HCT116 (cell line): ENCODE results near the gene UGT1A7. TPM values are rescaled to one million over a fixed set of nuclear protein-coding genes. Genes with fewer than 3 reads are reported as not detected.

Experiments
- ATAC-seq: fragments of 200-7000 bp; cut with Tn5 transposase; 2 replicates; pipeline ENCODE4 v1.9.1; 2020; ENCODE audit warnings: mild to moderate bottlenecking, moderate library complexity
- BruUV-seq: library from RNA; stranded (reverse); fragments of 400-500 nt; replicated peaks from 2 replicates; lab custom pipeline; 2021; lab: Mats Ljungman, UMichigan
- CTCF ChIA-PET: fragments of 300-600 bp; sonication (Branson Sonifier 250); formaldehyde crosslinking; loops from one replicate; lab custom pipeline; 2021; ENCODE audit warnings: antibody characterized with exemption; lab: Charles Lee
- POLR2A ChIA-PET: fragments of 300-600, 350-600 bp; sonication (Branson Sonifier 250); formaldehyde crosslinking; loops from one replicate; lab custom pipeline; 2021; ENCODE audit warnings: antibody characterized with exemption; lab: Charles Lee
- RAD21 ChIA-PET, 2 experiments: fragments of 300-600 bp; sonication (Branson Sonifier 250); formaldehyde crosslinking; loops; one replicate each; lab custom pipeline; 2023; ENCODE audit warnings: low total read pairs in 2 of 2; ENCODE audit not compliant: uncharacterized antibody in 2 of 2, unreplicated experiment in 2 of 2, low non-redundant PET in 1 of 2; lab: Charles Lee
- DNase-seq: peaks from one replicate; pipeline ENCODE4 v3.0.0-alpha.2; 2010; ENCODE audit warnings: low read depth, low spot score
- H2AFZ ChIP-seq: fragments of 200-600 bp; shearing (Covaris generic), sonication (generic); 2 replicates; pipeline ENCODE4 v1.6.1; 2017; ENCODE audit warnings: low read depth, mixed run types, mixed read lengths, antibody characterized with exemption, low read length; ENCODE audit not compliant: poor library complexity, severe bottlenecking
- H3K27ac ChIP-seq: 2 replicates; pipeline ENCODE4 v1.5.1; 2012; ENCODE audit warnings: low read depth, low read length
- H3K27me3 ChIP-seq: fragments of 200-600 bp; sonication (generic); 2 replicates; pipeline ENCODE4 v1.6.1; 2016; ENCODE audit warnings: mixed run types, low read length, mixed read lengths; ENCODE audit not compliant: insufficient read depth
- H3K36me3 ChIP-seq, 2 experiments: fragments of 200-500 bp in 1 of 2; fragments of 200-600 bp in 1 of 2; sonication (Bioruptor generic) in 1 of 2; sonication (generic) in 1 of 2; 2 replicates each; pipeline versions ENCODE4 v1.5.1 to v1.6.1; 2014 to 2016; ENCODE audit warnings: low read length in 2 of 2, inconsistent platforms in 1 of 2, mixed read lengths in 1 of 2, mixed run types in 1 of 2; ENCODE audit not compliant: insufficient read depth in 2 of 2, control insufficient read depth in 1 of 2
- H3K4me1 ChIP-seq, 2 experiments: fragments of 200-600 bp in 1 of 2; sonication (generic) in 1 of 2; 2 replicates each; pipeline versions ENCODE4 v1.5.1 to v1.6.1; 2012 to 2017; ENCODE audit warnings: low read length in 2 of 2, inconsistent platforms in 1 of 2, mild to moderate bottlenecking in 1 of 2, mixed read lengths in 1 of 2, mixed run types in 1 of 2, moderate library complexity in 1 of 2; ENCODE audit not compliant: insufficient read depth in 2 of 2, control insufficient read depth in 1 of 2
- H3K4me2 ChIP-seq: fragments of 200-600 bp; sonication (generic); 2 replicates; pipeline ENCODE4 v1.6.1; 2017; ENCODE audit warnings: mixed run types, low read length, mixed read lengths
- H3K4me3 ChIP-seq, 2 experiments: fragments of 200-600 bp in 1 of 2; sonication (generic) in 1 of 2; replicated peaks in 1 of 2; 2 replicates each; pipeline ENCODE4 v1.5.1; 2011 to 2016; ENCODE audit warnings: low read length in 2 of 2, control low read depth in 1 of 2, low read depth in 1 of 2, mild to moderate bottlenecking in 1 of 2, mixed read lengths in 1 of 2, mixed run types in 1 of 2
- H3K79me2 ChIP-seq: fragments of 200-600 bp; sonication (generic); 2 replicates; pipeline ENCODE4 v1.6.1; 2017; ENCODE audit warnings: mild to moderate bottlenecking, mixed run types, low read length, moderate library complexity, mixed read lengths; ENCODE audit not compliant: insufficient read depth
- H3K9ac ChIP-seq: fragments of 200-600 bp; sonication (generic); 2 replicates; pipeline ENCODE4 v1.6.1; 2016; ENCODE audit warnings: low read length, mixed read lengths
- H3K9me2 ChIP-seq: fragments of 200-600 bp; sonication (generic), shearing (Covaris generic); 2 replicates; pipeline ENCODE4 v1.6.1; 2017; ENCODE audit warnings: mixed run types, mild to moderate bottlenecking, moderate library complexity; ENCODE audit not compliant: insufficient read depth
- H3K9me3 ChIP-seq, 2 experiments: fragments of 200-500 bp in 1 of 2; fragments of 200-600 bp in 1 of 2; sonication (Bioruptor generic) in 1 of 2; sonication (generic) in 1 of 2; 2 replicates each; pipeline ENCODE4 v1.6.1; 2014 to 2017; ENCODE audit warnings: low read length in 2 of 2, mixed read lengths in 2 of 2, inconsistent platforms in 1 of 2, low read depth in 1 of 2, mild to moderate bottlenecking in 1 of 2, mixed run types in 1 of 2, moderate library complexity in 1 of 2; ENCODE audit not compliant: control insufficient read depth in 1 of 2, insufficient read depth in 1 of 2
- H4K20me1 ChIP-seq: fragments of 200-600 bp; sonication (generic), shearing (Covaris generic); 2 replicates; pipeline ENCODE4 v1.6.1; 2017; ENCODE audit warnings: mixed run types, mild to moderate bottlenecking, moderate library complexity; ENCODE audit not compliant: insufficient read depth
- CBX3 ChIP-seq: IDR thresholded peaks from 2 replicates; pipeline ENCODE4 v1.6.1; 2012; ENCODE audit warnings: low read depth
- CEBPB ChIP-seq: IDR thresholded peaks from 2 replicates; pipeline ENCODE4 v1.6.1; 2012; ENCODE audit warnings: low read depth
- EGR1 ChIP-seq: IDR thresholded peaks from 2 replicates; pipeline ENCODE4 v1.6.1; 2012; ENCODE audit warnings: low read depth
- ELF1 ChIP-seq: IDR thresholded peaks from 2 replicates; pipeline ENCODE4 v1.6.1; 2012; ENCODE audit warnings: low read depth, borderline replicate concordance
- EZH2 ChIP-seq: fragments of 200-600 bp; sonication (generic); IDR thresholded peaks from 2 replicates; pipeline ENCODE4 v1.6.1; 2017; ENCODE audit warnings: antibody characterized with exemption, mixed run types
- POLR2AphosphoS5 ChIP-seq: IDR thresholded peaks from 2 replicates; pipeline ENCODE4 v1.6.1; 2011; ENCODE audit warnings: mild to moderate bottlenecking, low read depth, low read length, moderate library complexity
- SP1 ChIP-seq: IDR thresholded peaks from 2 replicates; pipeline ENCODE4 v1.6.1; 2012; ENCODE audit warnings: low read depth
- SRF ChIP-seq: IDR thresholded peaks from 2 replicates; pipeline ENCODE4 v1.6.1; 2012; ENCODE audit warnings: low read depth
- TCF7L2 ChIP-seq: IDR thresholded peaks from 2 replicates; pipeline ENCODE4 v1.7.0; 2011; ENCODE audit warnings: borderline replicate concordance, inconsistent platforms; ENCODE audit not compliant: insufficient read depth, insufficient read length; ENCODE audit errors: extremely low read depth
- YY1 ChIP-seq: IDR thresholded peaks from 2 replicates; pipeline ENCODE4 v1.6.1; 2011; ENCODE audit warnings: low read length, low read depth, moderate library complexity, mild to moderate bottlenecking; ENCODE audit not compliant: insufficient replicate concordance; ENCODE audit errors: extremely low read depth
- ZFX ChIP-seq: fragments of 450-650 bp; IDR thresholded peaks from 2 replicates; pipeline ENCODE4 v1.6.1; 2017
- intact Hi-C: fragments of 100-400 bp; cut with micrococcal nuclease; formaldehyde crosslinking; loops from 2 replicates; pipeline ENCODE4 v1.10.0; 2022
- total RNA-seq: library from RNA; stranded (reverse); gene quantifications from one replicate; pipeline ENCODE4 v1.2.1, GENCODE V29; 2021; ENCODE audit not compliant: unreplicated experiment
- TF ChIP-seq, protein P1 (sequence below): IDR thresholded peaks from 2 replicates; pipeline ENCODE4 v1.6.1; 2012
- TF ChIP-seq, protein P2 (sequence below), 3 experiments: fragments of 200-600 bp in 1 of 3; sonication (generic) in 1 of 3; IDR thresholded peaks in 2 of 3; conservative IDR thresholded peaks in 1 of 3; 2 replicates each; pipeline ENCODE4 v1.5.1; 2012 to 2017; ENCODE audit warnings: low read depth in 2 of 3, low read length in 2 of 3, antibody characterized with exemption in 1 of 3, borderline replicate concordance in 1 of 3, control low read depth in 1 of 3, mild to moderate bottlenecking in 1 of 3, mixed read lengths in 1 of 3, mixed run types in 1 of 3, moderate library complexity in 1 of 3; ENCODE audit not compliant: insufficient read depth in 1 of 3
- TF ChIP-seq, protein P3 (sequence below): IDR thresholded peaks from 2 replicates; pipeline ENCODE4 v1.6.1; 2011; ENCODE audit warnings: mild to moderate bottlenecking, low read length, moderate library complexity; ENCODE audit not compliant: insufficient replicate concordance; ENCODE audit errors: extremely low read depth
- TF ChIP-seq, protein P4 (sequence below): IDR thresholded peaks from 2 replicates; pipeline ENCODE4 v1.6.1; 2012

The UGT1A7 gene
- total RNA-seq, 1 experiment from 2014 or later: not detected

DNA sequence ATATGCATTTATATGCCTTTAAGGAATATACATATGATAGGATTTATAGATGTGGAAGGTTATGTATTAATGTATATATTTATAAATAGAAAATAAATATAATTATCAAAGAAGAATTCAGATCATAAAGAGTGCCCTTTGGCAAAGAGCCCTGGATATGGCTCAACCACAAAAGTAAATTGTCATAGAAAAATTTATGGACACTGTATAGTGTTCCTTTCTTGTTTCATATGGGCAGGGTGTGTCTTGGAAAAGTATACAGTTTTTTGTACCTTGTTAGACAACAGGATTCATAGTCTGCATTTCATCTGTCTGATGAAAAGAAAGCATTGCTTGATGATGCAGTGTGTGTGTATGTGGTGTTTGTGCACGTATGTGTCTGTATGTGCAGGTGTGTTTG, 2.9 kb downstream of the UGT1A7 start:
- no peaks in the 10 kb centered on the region for H3K9me2 ChIP-seq
- H3K4me3 ChIP-seq: no peak overlapping the region
- H3K36me3 ChIP-seq: no peaks in the 10 kb centered on the region
- RAD21 ChIA-PET: no interaction called here
- no peak overlapping the region for H2AFZ ChIP-seq
- H3K9ac ChIP-seq: no peak overlapping the region
- BruUV-seq: no TSS peak
- no peak overlapping the region for H3K27ac ChIP-seq
- H3K4me1 ChIP-seq: no peaks in the 10 kb centered on the region
- ATAC-seq (no peak), DNase-seq (no peak)
- H3K27me3 ChIP-seq: peaks cover 5% of the 10 kb centered on the region; the same call in 1 of the 2 replicates
- H4K20me1 ChIP-seq: no peaks in the 10 kb centered on the region
- no peaks in the 10 kb centered on the region for H3K79me2 ChIP-seq
- CTCF ChIA-PET: no interaction called here
- TF ChIP-seq, protein P1, sequence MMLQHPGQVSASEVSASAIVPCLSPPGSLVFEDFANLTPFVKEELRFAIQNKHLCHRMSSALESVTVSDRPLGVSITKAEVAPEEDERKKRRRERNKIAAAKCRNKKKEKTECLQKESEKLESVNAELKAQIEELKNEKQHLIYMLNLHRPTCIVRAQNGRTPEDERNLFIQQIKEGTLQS: no peak
- TF ChIP-seq, protein P2, sequence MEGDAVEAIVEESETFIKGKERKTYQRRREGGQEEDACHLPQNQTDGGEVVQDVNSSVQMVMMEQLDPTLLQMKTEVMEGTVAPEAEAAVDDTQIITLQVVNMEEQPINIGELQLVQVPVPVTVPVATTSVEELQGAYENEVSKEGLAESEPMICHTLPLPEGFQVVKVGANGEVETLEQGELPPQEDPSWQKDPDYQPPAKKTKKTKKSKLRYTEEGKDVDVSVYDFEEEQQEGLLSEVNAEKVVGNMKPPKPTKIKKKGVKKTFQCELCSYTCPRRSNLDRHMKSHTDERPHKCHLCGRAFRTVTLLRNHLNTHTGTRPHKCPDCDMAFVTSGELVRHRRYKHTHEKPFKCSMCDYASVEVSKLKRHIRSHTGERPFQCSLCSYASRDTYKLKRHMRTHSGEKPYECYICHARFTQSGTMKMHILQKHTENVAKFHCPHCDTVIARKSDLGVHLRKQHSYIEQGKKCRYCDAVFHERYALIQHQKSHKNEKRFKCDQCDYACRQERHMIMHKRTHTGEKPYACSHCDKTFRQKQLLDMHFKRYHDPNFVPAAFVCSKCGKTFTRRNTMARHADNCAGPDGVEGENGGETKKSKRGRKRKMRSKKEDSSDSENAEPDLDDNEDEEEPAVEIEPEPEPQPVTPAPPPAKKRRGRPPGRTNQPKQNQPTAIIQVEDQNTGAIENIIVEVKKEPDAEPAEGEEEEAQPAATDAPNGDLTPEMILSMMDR (IDR thresholded peaks at IDR 0.05 in 2 of 3, conservative IDR thresholded peaks at IDR 0.05 in 1 of 3; ENCODE audit: borderline replicate concordance in 1 of 3, insufficient read depth in 1 of 3, low read depth in 2 of 3, low read length in 2 of 3): no peak
- TF ChIP-seq CBX3: no peak
- no peak for TF ChIP-seq YY1
- TF ChIP-seq TCF7L2: no peak
- TF ChIP-seq, protein P3, sequence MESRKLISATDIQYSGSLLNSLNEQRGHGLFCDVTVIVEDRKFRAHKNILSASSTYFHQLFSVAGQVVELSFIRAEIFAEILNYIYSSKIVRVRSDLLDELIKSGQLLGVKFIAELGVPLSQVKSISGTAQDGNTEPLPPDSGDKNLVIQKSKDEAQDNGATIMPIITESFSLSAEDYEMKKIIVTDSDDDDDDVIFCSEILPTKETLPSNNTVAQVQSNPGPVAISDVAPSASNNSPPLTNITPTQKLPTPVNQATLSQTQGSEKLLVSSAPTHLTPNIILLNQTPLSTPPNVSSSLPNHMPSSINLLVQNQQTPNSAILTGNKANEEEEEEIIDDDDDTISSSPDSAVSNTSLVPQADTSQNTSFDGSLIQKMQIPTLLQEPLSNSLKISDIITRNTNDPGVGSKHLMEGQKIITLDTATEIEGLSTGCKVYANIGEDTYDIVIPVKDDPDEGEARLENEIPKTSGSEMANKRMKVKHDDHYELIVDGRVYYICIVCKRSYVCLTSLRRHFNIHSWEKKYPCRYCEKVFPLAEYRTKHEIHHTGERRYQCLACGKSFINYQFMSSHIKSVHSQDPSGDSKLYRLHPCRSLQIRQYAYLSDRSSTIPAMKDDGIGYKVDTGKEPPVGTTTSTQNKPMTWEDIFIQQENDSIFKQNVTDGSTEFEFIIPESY: no peak
- TF ChIP-seq, protein P4, sequence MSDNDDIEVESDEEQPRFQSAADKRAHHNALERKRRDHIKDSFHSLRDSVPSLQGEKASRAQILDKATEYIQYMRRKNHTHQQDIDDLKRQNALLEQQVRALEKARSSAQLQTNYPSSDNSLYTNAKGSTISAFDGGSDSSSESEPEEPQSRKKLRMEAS: no peak
- no peak for TF ChIP-seq ELF1
- no peak for TF ChIP-seq POLR2AphosphoS5
- TF ChIP-seq CEBPB: no peak
- no peak for TF ChIP-seq EGR1
- no peak for TF ChIP-seq EZH2
- TF ChIP-seq SP1: no peak
- TF ChIP-seq ZFX: no peak
- no peak for TF ChIP-seq SRF
- H3K4me2 ChIP-seq: no peak overlapping the region
- H3K9me3 ChIP-seq: no peaks in the 10 kb centered on the region
- intact Hi-C loops: no loop called here
- POLR2A ChIA-PET: no interaction called here
